ENCODE data around the gene ICOSLG.

Gene ICOSLG

GRCh38 chr21:44267655-44268142, 27.0 kb upstream of the ICOSLG start:
- H3K36me3 ChIP-seq (replicated peaks; ENCODE audit: low read depth, low read length): no peaks in the 10 kb centered on the region
- no peak overlapping the region for H3K27ac ChIP-seq (ENCODE audit: low read length)
- peak overlapping the region; percentile 42 for H3K4me3 ChIP-seq (ENCODE audit: low read length)
- H3K27me3 ChIP-seq (ENCODE audit: low read depth, low read length): no peaks in the 10 kb centered on the region
- no peak overlapping the region; the same call in 1 of the 2 replicates for H3K9ac ChIP-seq (ENCODE audit: low read length)
- peak overlapping the region; percentile 74 for H3K4me2 ChIP-seq (ENCODE audit: low read length)
- TF ChIP-seq CTCF (IDR thresholded peaks at IDR 0.05; ENCODE audit: low read depth, low read length): peak; percentile 61
- no peak for TF ChIP-seq EZH2phosphoT487 (IDR thresholded peaks at IDR 0.05; ENCODE audit: low read depth)
- H3K4me1 ChIP-seq (ENCODE audit: low read length): peaks cover 24% of the 10 kb centered on the region
- H2AFZ ChIP-seq (ENCODE audit: low read depth, low read length): peak overlapping the region; percentile 56; the same call in 1 of the 2 replicates
- no peaks in the 10 kb centered on the region for H3K9me3 ChIP-seq (ENCODE audit: insufficient read depth, low read length)
- H3K79me2 ChIP-seq (ENCODE audit: low read length): no peaks in the 10 kb centered on the region
- no peaks in the 10 kb centered on the region for H4K20me1 ChIP-seq (ENCODE audit: insufficient read depth, low read length)

GRCh38 chr21:44265734-44266270, 25.1 kb upstream of the ICOSLG start:
- Histone ChIP-seq H3K79me2 (ENCODE audit: low read length) (no peaks in the 10 kb centered on the region), H3K4me2 (ENCODE audit: low read length) (no peak overlapping the region), H3K27ac (ENCODE audit: low read length) (no peak overlapping the region), H2AFZ (ENCODE audit: low read depth, low read length) (no peak overlapping the region), H3K9ac (ENCODE audit: low read length) (no peak overlapping the region), H4K20me1 (ENCODE audit: insufficient read depth, low read length) (no peaks in the 10 kb centered on the region), H3K4me1 (ENCODE audit: low read length) (peaks cover 24% of the 10 kb centered on the region), H3K4me3 (ENCODE audit: low read length) (no peak overlapping the region), H3K27me3 (ENCODE audit: low read depth, low read length) (peaks cover 4% of the 10 kb centered on the region; the same call in 1 of the 2 replicates), H3K36me3 (replicated peaks; ENCODE audit: low read depth, low read length) (no peaks in the 10 kb centered on the region), H3K9me3 (ENCODE audit: insufficient read depth, low read length) (no peaks in the 10 kb centered on the region)
- TF ChIP-seq CTCF (IDR thresholded peaks at IDR 0.05; ENCODE audit: low read depth, low read length): no peak
- TF ChIP-seq EZH2phosphoT487 (IDR thresholded peaks at IDR 0.05; ENCODE audit: low read depth): no peak

GRCh38 chr21:44263768-44264167, 23.0 kb upstream of the ICOSLG start:
- Histone ChIP-seq H3K27me3 (ENCODE audit: low read depth, low read length) (peaks cover 4% of the 10 kb centered on the region; the same call in 1 of the 2 replicates), H3K36me3 (replicated peaks; ENCODE audit: low read depth, low read length) (no peaks in the 10 kb centered on the region), H3K9me3 (ENCODE audit: insufficient read depth, low read length) (no peaks in the 10 kb centered on the region), H4K20me1 (ENCODE audit: insufficient read depth, low read length) (no peaks in the 10 kb centered on the region), H3K9ac (ENCODE audit: low read length) (no peak overlapping the region), H3K4me3 (ENCODE audit: low read length) (no peak overlapping the region), H2AFZ (ENCODE audit: low read depth, low read length) (no peak overlapping the region), H3K27ac (ENCODE audit: low read length) (no peak overlapping the region), H3K79me2 (ENCODE audit: low read length) (no peaks in the 10 kb centered on the region), H3K4me2 (ENCODE audit: low read length) (no peak overlapping the region), H3K4me1 (ENCODE audit: low read length) (peaks cover 24% of the 10 kb centered on the region)
- TF ChIP-seq EZH2phosphoT487 (IDR thresholded peaks at IDR 0.05; ENCODE audit: low read depth): no peak
- no peak for TF ChIP-seq CTCF (IDR thresholded peaks at IDR 0.05; ENCODE audit: low read depth, low read length)

GRCh38 chr21:44263221-44263760, 22.5 kb upstream of the ICOSLG start:
- no peak for TF ChIP-seq EZH2phosphoT487 (IDR thresholded peaks at IDR 0.05; ENCODE audit: low read depth)
- no peak for TF ChIP-seq CTCF (IDR thresholded peaks at IDR 0.05; ENCODE audit: low read depth, low read length)
- no peak overlapping the region for H3K4me2 ChIP-seq (ENCODE audit: low read length)

More at GRCh38 chr21:44263221-44263760, 22.5 kb upstream of the ICOSLG start:
- no peak overlapping the region for H3K9ac ChIP-seq (ENCODE audit: low read length)
- no peak overlapping the region for H3K4me3 ChIP-seq (ENCODE audit: low read length)
- peaks cover 24% of the 10 kb centered on the region for H3K4me1 ChIP-seq (ENCODE audit: low read length)
- no peaks in the 10 kb centered on the region for H3K9me3 ChIP-seq (ENCODE audit: insufficient read depth, low read length)
- H4K20me1 ChIP-seq (ENCODE audit: insufficient read depth, low read length): no peaks in the 10 kb centered on the region
- H3K79me2 ChIP-seq (ENCODE audit: low read length): no peaks in the 10 kb centered on the region
- H3K27ac ChIP-seq (ENCODE audit: low read length): no peak overlapping the region
- no peak overlapping the region for H2AFZ ChIP-seq (ENCODE audit: low read depth, low read length)
- no peaks in the 10 kb centered on the region for H3K36me3 ChIP-seq (replicated peaks; ENCODE audit: low read depth, low read length)
- H3K27me3 ChIP-seq (ENCODE audit: low read depth, low read length): peaks cover 4% of the 10 kb centered on the region; the same call in 1 of the 2 replicates

Measured in OCI-LY3 (cell line).